H1 (cell line): ENCODE measurements around the gene HM13. TPM values are rescaled to one million over a fixed set of nuclear protein-coding genes. Genes with fewer than 3 reads are reported as not detected.

Source experiments
- CTCF ChIA-PET: fragments of 300-600 bp; sonication (Branson Sonifier 250); formaldehyde crosslinking; loops from one replicate; lab custom pipeline; 2021; ENCODE audit not compliant: partially characterized antibody; lab: Charles Lee
- POLR2A ChIA-PET: fragments of 300-600 bp; sonication (Branson Sonifier 250); formaldehyde crosslinking; loops from one replicate; lab custom pipeline; 2021; ENCODE audit warnings: inconsistent platforms; ENCODE audit not compliant: partially characterized antibody; lab: Charles Lee
- DNase-seq, 2 experiments: peaks; one replicate each; pipeline versions ENCODE4 v3.0.0 to v3.0.0-alpha.2; 2010 to 2022; ENCODE audit warnings: low spot score in 2 of 2, low read depth in 1 of 2, mixed read lengths in 1 of 2
- FAIRE-seq: peaks from 2 replicates; lab custom pipeline; 2011; peaks lifted over from hg19 to GRCh38; lab: Jason Lieb, UNC
- H2AFZ ChIP-seq: 2 replicates; pipeline ENCODE4 v1.8.1; 2012; ENCODE audit warnings: low read length, inconsistent platforms
- H2AK5ac ChIP-seq: 2 replicates; pipeline ENCODE4 v1.6.1; 2013; ENCODE audit warnings: low read depth, low read length
- H2BK120ac ChIP-seq: replicated peaks from 2 replicates; pipeline ENCODE3; 2013; ENCODE audit warnings: low read depth, low read length, inconsistent platforms
- H2BK12ac ChIP-seq: 2 replicates; pipeline ENCODE4 v1.6.1; 2013; ENCODE audit warnings: low read depth, low read length
- H2BK15ac ChIP-seq: 2 replicates; pipeline ENCODE4 v1.6.1; 2013; ENCODE audit warnings: low read length
- H2BK20ac ChIP-seq: 2 replicates; pipeline ENCODE4 v1.6.1; 2013; ENCODE audit warnings: low read length
- H2BK5ac ChIP-seq: 2 replicates; pipeline ENCODE4 v1.6.1; 2013; ENCODE audit warnings: low read depth, low read length
- H3K14ac ChIP-seq: 2 replicates; pipeline ENCODE4 v1.6.1; 2013; ENCODE audit warnings: inconsistent platforms; ENCODE audit not compliant: insufficient read length
- H3K18ac ChIP-seq: 2 replicates; pipeline ENCODE4 v1.6.1; 2013; ENCODE audit warnings: low read length; ENCODE audit errors: extremely low read depth
- H3K23ac ChIP-seq: 2 replicates; pipeline ENCODE4 v1.6.1; 2013; ENCODE audit warnings: inconsistent platforms; ENCODE audit not compliant: insufficient read length
- H3K23me2 ChIP-seq: 2 replicates; pipeline ENCODE4 v1.6.1; 2013; ENCODE audit warnings: low read depth, low read length
- H3K27ac ChIP-seq: 2 replicates; pipeline ENCODE4 v1.6.1; 2011; ENCODE audit warnings: low read depth, low read length, inconsistent platforms
- H3K27me3 ChIP-seq, 4 experiments: replicated peaks in 1 of 4; 1 replicate in 1 of 4; 2 replicates in 3 of 4; pipeline versions ENCODE4 v1.6.1 to v1.8.1; 2011 to 2013; ENCODE audit warnings: low read length in 3 of 4, mild to moderate bottlenecking in 3 of 4, inconsistent platforms in 2 of 4, mixed read lengths in 2 of 4, moderate library complexity in 1 of 4; ENCODE audit not compliant: control insufficient read depth in 3 of 4, insufficient read depth in 3 of 4; ENCODE audit errors: extremely low read depth in 1 of 4
- H3K36me3 ChIP-seq, 4 experiments: 2 replicates each; pipeline versions ENCODE4 v1.6.1 to v1.8.1; 2011 to 2013; ENCODE audit warnings: mild to moderate bottlenecking in 4 of 4, low read length in 3 of 4, moderate library complexity in 2 of 4, control low read depth in 1 of 4, inconsistent platforms in 1 of 4; ENCODE audit not compliant: insufficient read depth in 4 of 4, control insufficient read depth in 2 of 4
- H3K4ac ChIP-seq: replicated peaks from 2 replicates; pipeline ENCODE3; 2013; ENCODE audit warnings: low read length, low read depth, mixed read lengths, inconsistent platforms; ENCODE audit not compliant: insufficient read length
- H3K4me1 ChIP-seq, 4 experiments: replicated peaks in 1 of 4; 1 replicate in 1 of 4; 2 replicates in 3 of 4; pipeline versions ENCODE4 v1.6.1 to v1.8.1; 2011 to 2013; ENCODE audit warnings: low read length in 3 of 4, inconsistent platforms in 2 of 4, mixed read lengths in 1 of 4; ENCODE audit not compliant: insufficient read depth in 4 of 4, control insufficient read depth in 3 of 4
- H3K4me2 ChIP-seq, 2 experiments: 2 replicates each; pipeline versions ENCODE4 v1.6.1 to v1.8.1; 2011 to 2013; ENCODE audit warnings: low read depth in 2 of 2, low read length in 2 of 2, control low read depth in 1 of 2, inconsistent platforms in 1 of 2, mild to moderate bottlenecking in 1 of 2; ENCODE audit not compliant: insufficient read depth in 1 of 2
- H3K4me3 ChIP-seq, 4 experiments: fragments of 200-600, 300-600 bp in 1 of 4; sonication (generic), shearing (Covaris generic), sonication (Bioruptor Twin) in 1 of 4; 2 replicates each; pipeline versions ENCODE4 v1.5.1 to v1.8.1; 2011 to 2016; ENCODE audit warnings: low read length in 4 of 4, low read depth in 3 of 4, control low read depth in 2 of 4, inconsistent platforms in 2 of 4, mild to moderate bottlenecking in 2 of 4, mixed read lengths in 1 of 4, moderate library complexity in 1 of 4; ENCODE audit not compliant: insufficient read depth in 2 of 4; ENCODE audit errors: extremely low read depth in 1 of 4
- H3K56ac ChIP-seq: replicated peaks from 2 replicates; pipeline ENCODE3; 2013; ENCODE audit warnings: low read depth, mild to moderate bottlenecking, mixed read lengths, low read length, inconsistent platforms; ENCODE audit not compliant: insufficient read length
- H3K79me1 ChIP-seq: 2 replicates; pipeline ENCODE4 v1.6.1; 2013; ENCODE audit warnings: low read depth, low read length, control low read depth
- H3K79me2 ChIP-seq, 2 experiments: 2 replicates each; pipeline versions ENCODE4 v1.6.1 to v1.8.1; 2012 to 2013; ENCODE audit warnings: low read length in 2 of 2, mild to moderate bottlenecking in 2 of 2, inconsistent platforms in 1 of 2; ENCODE audit not compliant: insufficient read depth in 2 of 2, control insufficient read depth in 1 of 2
- H3K9ac ChIP-seq, 4 experiments: replicated peaks in 1 of 4; 1 replicate in 1 of 4; 2 replicates in 3 of 4; pipeline versions ENCODE4 v1.6.1 to v1.8.1; 2011 to 2013; ENCODE audit warnings: low read depth in 3 of 4, low read length in 3 of 4, control low read depth in 2 of 4, mild to moderate bottlenecking in 2 of 4, moderate library complexity in 2 of 4, inconsistent platforms in 1 of 4; ENCODE audit errors: extremely low read depth in 1 of 4
- H3K9me3 ChIP-seq, 2 experiments: 2 replicates each; pipeline versions ENCODE4 v1.6.1 to v1.8.1; 2012 to 2013; ENCODE audit warnings: mild to moderate bottlenecking in 2 of 2, moderate library complexity in 2 of 2, control low read depth in 1 of 2, inconsistent platforms in 1 of 2, low read depth in 1 of 2, low read length in 1 of 2, mixed read lengths in 1 of 2; ENCODE audit not compliant: insufficient read depth in 2 of 2
- H4K20me1 ChIP-seq, 2 experiments: replicated peaks in 1 of 2; 2 replicates each; pipeline versions ENCODE3 to v1.8.1; 2011 to 2013; ENCODE audit warnings: inconsistent platforms in 2 of 2, low read length in 2 of 2, mild to moderate bottlenecking in 1 of 2; ENCODE audit not compliant: insufficient read depth in 2 of 2, control insufficient read depth in 1 of 2
- H4K5ac ChIP-seq: 2 replicates; pipeline ENCODE4 v1.6.1; 2013; ENCODE audit warnings: low read length, low read depth, mixed read lengths, inconsistent platforms; ENCODE audit not compliant: insufficient read length
- H4K8ac ChIP-seq: 2 replicates; pipeline ENCODE4 v1.8.0; 2013; ENCODE audit warnings: mild to moderate bottlenecking, moderate library complexity, low read length, inconsistent platforms; ENCODE audit not compliant: insufficient read depth; ENCODE audit errors: extremely low read depth
- H4K91ac ChIP-seq: replicated peaks from 2 replicates; pipeline ENCODE3; 2013; ENCODE audit warnings: low read length, mixed read lengths, inconsistent platforms; ENCODE audit not compliant: insufficient read length
- MAX ChIP-seq: IDR thresholded peaks from 2 replicates; pipeline ENCODE4 v1.6.1; 2012; ENCODE audit warnings: inconsistent platforms
- POLR2A ChIP-seq, 2 experiments: IDR thresholded peaks; 1 replicate in 1 of 2; 2 replicates in 1 of 2; pipeline ENCODE4 v1.6.1; 2011; ENCODE audit warnings: low read depth in 2 of 2, low read length in 2 of 2, mild to moderate bottlenecking in 2 of 2; ENCODE audit errors: control extremely low read depth in 1 of 2
- polyA plus RNA-seq, 7 experiments: library from polyadenylated mRNA; depleted of rRNA in 3 of 7; stranded (reverse) in 5 of 7; unstranded in 2 of 7; fragments of >200 nt in 5 of 7; fragments of 200-250 nt in 2 of 7; gene quantifications; 1 replicate in 5 of 7; 2 replicates in 1 of 7; 4 replicates in 1 of 7; pipeline versions ENCODE4 v1.2.1 to v1.2.3, GENCODE V29; 2011 to 2013; ENCODE audit warnings: missing spikeins in 2 of 7, mixed read lengths in 2 of 7
- total RNA-seq: library from RNA; stranded (reverse); fragmentation: NEBNext Ultra II Directional; extraction: Animal tissue kit (Norgen Biotek cat#: 25700); gene quantifications from 2 replicates; pipeline ENCODE4 v1.2.1, GENCODE V29; 2021

Gene HM13
- total and polyA plus RNA-seq, 2 of the 8 experiments (the other 6 are each of a cell fraction or from before 2014, with no cell fraction given), result 118 to 183 TPM

- H2AFZ ChIP-seq, result no peak overlapping the region
- TF ChIP-seq MAX, result no peak
- TF ChIP-seq POLR2A (IDR thresholded peaks at IDR 0.05; ENCODE audit: control extremely low read depth in 1 of 2, low read depth in 2 of 2, low read length in 2 of 2), result 0 out of 3 replicates have a peak, but pooled peaks of 1 of the 2 experiments have one; percentile 12
- POLR2A ChIA-PET, result interaction anchor here (0.9 to 1.1 kb wide), 3 partner anchors 12 to 14 kb away, joined by 3 to 4 read pairs (median 3); a partner anchor contains a TSS
- CTCF ChIA-PET, result interaction anchor here (1.5 to 15.1 kb wide), 2 partner anchors 23 to 34 kb away, joined by 7 to 170 read pairs; no protein-coding TSS in a partner anchor
- H2AK5ac ChIP-seq, result no peak overlapping the region
- H4K91ac ChIP-seq, result no peak overlapping the region
- peaks cover 4% of the 10 kb centered on the region; the same call in 1 of the 2 replicates for H3K79me1 ChIP-seq
- H3K18ac ChIP-seq, result no peak overlapping the region
- H3K36me3 ChIP-seq, result peaks cover 35 to 67% (median 38%) of the 10 kb centered on the region in 4 experiments; a peak in 7 of 8 replicates
- no peak overlapping the region for H4K5ac ChIP-seq
- no peak overlapping the region for H4K8ac ChIP-seq
- no peaks in the 10 kb centered on the region for H3K4me1 ChIP-seq
- H3K56ac ChIP-seq, result no peak overlapping the region
- no peak overlapping the region for H2BK120ac ChIP-seq
- H3K4me3 ChIP-seq, result no peak overlapping the region
- H2BK20ac ChIP-seq, result no peak overlapping the region
- no peaks in the 10 kb centered on the region; the same call in 1 of the 2 replicates for H3K23me2 ChIP-seq
- H2BK5ac ChIP-seq, result no peak overlapping the region
- H3K14ac ChIP-seq, result no peak overlapping the region
- no peak overlapping the region for H2BK15ac ChIP-seq
- FAIRE-seq (no peak), DNase-seq (no peak)
- peaks cover 2 to 17% of the 10 kb centered on the region in 2 experiments for H4K20me1 ChIP-seq
- H3K27me3 ChIP-seq, result no peaks in the 10 kb centered on the region
- no peaks in the 10 kb centered on the region for H3K9me3 ChIP-seq
- no peak overlapping the region for H3K4me2 ChIP-seq
- no peak overlapping the region for H3K4ac ChIP-seq
- no peak overlapping the region for H3K27ac ChIP-seq
- no peak overlapping the region for H3K23ac ChIP-seq
- no peak overlapping the region for H2BK12ac ChIP-seq
- no peak overlapping the region for H3K9ac ChIP-seq
- H3K79me2 ChIP-seq, result no peaks in the 10 kb centered on the region
These were observed 21.1 kb downstream of the HM13 start for GRCh38 chr20:31535298-31535697.
